Measurements from ENCODE around the gene PHF21A. TPM values are rescaled to one million over a fixed set of nuclear protein-coding genes. Genes with fewer than 3 reads are reported as not detected.

The PHF21A gene
- total and polyA plus RNA-seq, 10 of the 15 experiments (the other 5 are each of a cell fraction or from before 2014, with no cell fraction given): 2.6 to 37.2 (median 16.0) TPM

DNA sequence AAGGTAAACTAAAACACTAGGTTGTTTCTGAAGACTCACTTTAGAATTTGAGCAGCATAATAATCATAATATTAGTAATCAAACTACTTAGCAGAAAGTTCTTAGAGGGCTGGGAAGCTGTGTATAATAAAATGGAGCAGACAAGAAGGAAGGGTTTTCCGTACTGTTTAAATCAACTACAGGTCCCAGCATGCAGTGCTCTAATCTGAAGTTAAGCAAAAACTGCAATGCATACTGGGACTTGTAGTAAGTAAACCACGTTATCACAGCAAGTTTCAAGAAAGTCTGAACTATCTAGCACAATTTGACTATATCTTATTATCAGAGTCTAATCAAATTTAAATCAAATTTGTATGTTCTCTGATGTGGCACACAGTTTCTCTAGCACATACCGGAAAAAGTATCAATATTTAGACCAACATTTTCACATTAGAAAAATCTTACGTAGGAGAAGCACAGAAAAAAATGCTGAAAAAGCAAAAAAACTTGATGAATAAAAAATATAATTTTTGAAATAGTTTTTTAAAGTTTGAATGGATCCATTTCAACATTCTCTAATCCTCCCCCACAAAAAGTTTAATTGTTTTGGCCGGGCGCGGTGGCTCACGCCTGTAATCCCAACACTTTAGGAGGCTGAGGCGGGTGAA, 8.2 kb downstream of the PHF21A start (continued):
- TF ChIP-seq NKRF (conservative IDR thresholded peaks at IDR 0.05) (no peak), ZNF622 (IDR thresholded peaks at IDR 0.05) (no peak), SREBF1 (IDR thresholded peaks at IDR 0.05; ENCODE audit: low read length) (no peak), GABPA (IDR thresholded peaks at IDR 0.05; ENCODE audit: low read depth) (peak; percentile 33; the same call in 1 of the 2 replicates), SMAD5 (IDR thresholded peaks at IDR 0.05; ENCODE audit: low read depth) (no peak), TBL1XR1 (IDR thresholded peaks at IDR 0.05; ENCODE audit: low read depth, low read length) (no peak), FOXM1 (IDR thresholded peaks at IDR 0.05; ENCODE audit: low read depth, low read length) (no peak), IRF4 (IDR thresholded peaks at IDR 0.05; ENCODE audit: low read depth, low read length) (no peak), POU2F2 (IDR thresholded peaks at IDR 0.05; ENCODE audit: borderline replicate concordance, low read depth, low read length) (peak; percentile 78; the same call in 2 of the 3 replicates), ZNF592 (IDR thresholded peaks at IDR 0.05) (no peak), CREB1 (IDR thresholded peaks at IDR 0.05; ENCODE audit: low read depth) (peak; percentile 78), ZNF687 (IDR thresholded peaks at IDR 0.05) (no peak), ZZZ3 (IDR thresholded peaks at IDR 0.05; ENCODE audit: control insufficient read depth, insufficient read length, low read depth) (no peak), SREBF2 (IDR thresholded peaks at IDR 0.05; ENCODE audit: low read length) (no peak), MXI1 (IDR thresholded peaks at IDR 0.05; ENCODE audit: low read depth, low read length) (peak; percentile 61; the same call in 1 of the 2 replicates), ZNF207 (IDR thresholded peaks at IDR 0.05; ENCODE audit: borderline replicate concordance) (no peak), TARDBP (IDR thresholded peaks at IDR 0.05; ENCODE audit: borderline replicate concordance) (peak; percentile 75)

All from GM12878 (cell line).